Mesendoderm (in vitro differentiated cells): Measurements from ENCODE around the gene DBH.

Experiments used
- DNase-seq: peaks from one replicate; pipeline ENCODE4 v3.0.0; 2013
- H2AK5ac ChIP-seq: 2 replicates; pipeline ENCODE4 v1.6.1; 2013; ENCODE audit warnings: low read length, inconsistent platforms
- H2BK120ac ChIP-seq: 2 replicates; pipeline ENCODE4 v1.6.1; 2013; ENCODE audit warnings: low read depth, mild to moderate bottlenecking, low read length, moderate library complexity, mixed read lengths
- H2BK15ac ChIP-seq: replicated peaks from 2 replicates; pipeline ENCODE4 v1.6.1; 2013; ENCODE audit warnings: low read depth, mild to moderate bottlenecking, moderate library complexity
- H2BK5ac ChIP-seq: 2 replicates; pipeline ENCODE4 v1.6.1; 2013; ENCODE audit warnings: low read length, inconsistent platforms
- H3K18ac ChIP-seq: 2 replicates; pipeline ENCODE4 v1.6.1; 2013; ENCODE audit warnings: mild to moderate bottlenecking, low read length, mixed read lengths
- H3K23ac ChIP-seq: one replicate; pipeline ENCODE4 v1.6.1; 2013; ENCODE audit warnings: low read length
- H3K27ac ChIP-seq: 2 replicates; pipeline ENCODE4 v1.5.1; 2013; ENCODE audit warnings: low read depth, mild to moderate bottlenecking, inconsistent platforms, low read length, moderate library complexity
- H3K27me3 ChIP-seq: 2 replicates; pipeline ENCODE4 v1.6.1; 2013; ENCODE audit warnings: low read length, control low read depth, mild to moderate bottlenecking, inconsistent platforms; ENCODE audit not compliant: insufficient read depth, poor library complexity
- H3K36me3 ChIP-seq: 2 replicates; pipeline ENCODE4 v1.6.1; 2013; ENCODE audit warnings: low read length, inconsistent platforms; ENCODE audit not compliant: control insufficient read depth, insufficient read depth
- H3K4ac ChIP-seq: one replicate; pipeline ENCODE4 v1.6.1; 2013; ENCODE audit warnings: low read depth, mild to moderate bottlenecking, low read length, moderate library complexity
- H3K4me1 ChIP-seq: 2 replicates; pipeline ENCODE4 v1.6.1; 2013; ENCODE audit warnings: low read depth, low read length, inconsistent platforms; ENCODE audit not compliant: control insufficient read depth
- H3K4me2 ChIP-seq: 2 replicates; pipeline ENCODE4 v1.6.1; 2013; ENCODE audit warnings: low read length
- H3K4me3 ChIP-seq: 2 replicates; pipeline ENCODE4 v1.5.1; 2013; ENCODE audit warnings: mild to moderate bottlenecking, low read length
- H3K56ac ChIP-seq: one replicate; pipeline ENCODE4 v1.6.1; 2013; ENCODE audit warnings: low read length
- H3K79me1 ChIP-seq: 2 replicates; pipeline ENCODE4 v1.6.1; 2013; ENCODE audit warnings: low read length, inconsistent platforms
- H3K79me2 ChIP-seq: 2 replicates; pipeline ENCODE4 v1.6.1; 2013; ENCODE audit warnings: mild to moderate bottlenecking, low read length; ENCODE audit not compliant: control insufficient read depth, insufficient read depth
- H3K9ac ChIP-seq: 2 replicates; pipeline ENCODE4 v1.6.1; 2013; ENCODE audit warnings: low read length, inconsistent platforms
- H4K5ac ChIP-seq: one replicate; pipeline ENCODE4 v1.6.1; 2013; ENCODE audit warnings: low read length
- H4K8ac ChIP-seq: one replicate; pipeline ENCODE4 v1.6.1; 2013; ENCODE audit warnings: low read depth, mild to moderate bottlenecking, control low read depth, low read length, moderate library complexity
- WGBS: extraction: QIAGEN DNeasy Blood & Tissue Kit; methylation state at CpG from one replicate; pipeline ENCODE4 v1.1.7; 2013; ENCODE audit warnings: low lambda C conversion rate, missing lambda C conversion rate; ENCODE audit not compliant: insufficient coverage; ENCODE audit errors: extremely low coverage; 5-methylcytosine and 5-hydroxymethylcytosine counted together

Gene DBH

GRCh38 chr9:133699546-133699945 is 63.4 kb downstream of the DBH start:
- no peak overlapping the region for H3K18ac ChIP-seq
- H2BK5ac ChIP-seq, result no peak overlapping the region
- H3K79me1 ChIP-seq, result no peaks in the 10 kb centered on the region
- no peak overlapping the region for H3K4me2 ChIP-seq
- no peak overlapping the region for H4K5ac ChIP-seq
- no peaks in the 10 kb centered on the region for H3K36me3 ChIP-seq
- H3K4me1 ChIP-seq, result peaks cover 4% of the 10 kb centered on the region
- no peak overlapping the region for H2BK15ac ChIP-seq
- no peak overlapping the region for H3K23ac ChIP-seq
- no peak overlapping the region for H3K9ac ChIP-seq
- H3K79me2 ChIP-seq, result no peaks in the 10 kb centered on the region
- no peaks in the 10 kb centered on the region for H3K27me3 ChIP-seq
- no peak overlapping the region for H3K4ac ChIP-seq
- H3K4me3 ChIP-seq, result no peak overlapping the region
- DNase-seq, result no peak
- no peak overlapping the region for H2BK120ac ChIP-seq
- H4K8ac ChIP-seq, result no peak overlapping the region
- H3K27ac ChIP-seq, result no peak overlapping the region
- H2AK5ac ChIP-seq, result no peak overlapping the region
- WGBS, result no CpG with 5 or more reads among the region's 6 CpGs
- H3K56ac ChIP-seq, result no peak overlapping the region

DNA sequence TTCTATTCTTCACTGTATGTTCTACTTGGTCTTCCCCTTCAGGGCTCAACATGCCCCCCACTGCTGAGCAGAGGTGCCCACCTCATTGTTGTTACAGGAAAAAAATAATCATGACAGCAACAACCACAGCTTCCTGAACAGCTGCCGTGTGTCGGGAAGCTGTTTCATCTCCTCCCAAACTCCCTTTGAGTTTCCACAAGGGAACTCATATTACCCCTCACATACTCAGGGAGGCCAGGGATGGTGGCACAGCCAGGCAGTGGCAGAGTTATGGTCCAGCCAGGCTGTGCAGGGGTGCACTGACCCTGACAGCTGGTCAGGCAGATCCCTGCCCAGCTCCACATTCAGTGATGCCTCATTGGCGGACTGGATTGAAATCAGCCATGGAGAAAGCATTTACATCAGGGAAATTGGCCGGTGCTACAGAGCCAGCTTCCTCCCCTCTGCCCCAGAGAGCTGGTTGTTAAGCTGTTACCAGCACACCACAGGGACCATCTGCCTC is 64.7 kb downstream of the DBH start:
- Histone ChIP-seq H3K79me2 (no peaks in the 10 kb centered on the region), H3K23ac (no peak overlapping the region), H3K27me3 (no peaks in the 10 kb centered on the region), H2BK5ac (no peak overlapping the region), H3K9ac (no peak overlapping the region), H2AK5ac (no peak overlapping the region), H3K27ac (no peak overlapping the region), H4K8ac (no peak overlapping the region), H4K5ac (no peak overlapping the region), H3K4me3 (no peak overlapping the region), H3K4ac (no peak overlapping the region), H3K56ac (no peak overlapping the region), H3K4me1 (peaks cover 4% of the 10 kb centered on the region), H3K18ac (no peak overlapping the region), H2BK15ac (no peak overlapping the region), H3K79me1 (no peaks in the 10 kb centered on the region), H3K36me3 (no peaks in the 10 kb centered on the region), H3K4me2 (no peak overlapping the region), H2BK120ac (no peak overlapping the region)
- no peak for DNase-seq
- no CpG with 5 or more reads among the region's 4 CpGs for WGBS

DNA sequence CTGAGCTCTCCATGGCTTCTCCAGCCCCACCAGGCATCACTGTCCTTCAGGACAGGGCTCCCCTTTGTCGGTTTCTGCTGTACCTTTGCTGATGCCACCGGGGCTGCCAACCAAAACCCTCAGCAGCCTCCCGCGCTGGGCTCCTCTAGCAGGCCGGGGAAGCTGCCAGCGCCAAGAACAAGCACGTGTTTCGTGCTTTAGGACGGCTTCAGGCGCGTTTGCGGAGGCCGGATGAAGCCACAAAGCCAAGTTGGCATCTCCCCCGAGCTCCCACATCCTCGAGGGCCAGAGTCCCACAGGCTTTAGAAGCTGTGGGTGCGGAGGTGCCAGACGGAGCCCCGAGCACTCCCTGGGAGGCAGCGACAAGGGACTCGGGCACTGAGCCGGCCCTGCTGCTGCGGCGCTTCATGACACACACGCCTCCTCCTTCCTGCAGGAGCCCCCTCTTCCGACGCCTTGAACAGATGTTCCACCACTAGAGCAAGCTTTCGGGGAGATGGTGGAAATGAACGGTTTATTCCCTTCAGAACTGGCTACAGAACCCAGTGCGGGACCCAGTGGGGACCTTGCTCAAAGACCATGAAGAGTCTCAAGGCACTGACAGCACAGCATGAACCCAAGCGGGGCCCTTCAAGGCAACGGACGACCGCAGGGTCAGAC is 65.3 kb downstream of the DBH start:
- no CpG with 5 or more reads among the region's 33 CpGs for WGBS
- peaks cover 4% of the 10 kb centered on the region for H3K4me1 ChIP-seq
- no peak overlapping the region for H3K4ac ChIP-seq

DNA sequence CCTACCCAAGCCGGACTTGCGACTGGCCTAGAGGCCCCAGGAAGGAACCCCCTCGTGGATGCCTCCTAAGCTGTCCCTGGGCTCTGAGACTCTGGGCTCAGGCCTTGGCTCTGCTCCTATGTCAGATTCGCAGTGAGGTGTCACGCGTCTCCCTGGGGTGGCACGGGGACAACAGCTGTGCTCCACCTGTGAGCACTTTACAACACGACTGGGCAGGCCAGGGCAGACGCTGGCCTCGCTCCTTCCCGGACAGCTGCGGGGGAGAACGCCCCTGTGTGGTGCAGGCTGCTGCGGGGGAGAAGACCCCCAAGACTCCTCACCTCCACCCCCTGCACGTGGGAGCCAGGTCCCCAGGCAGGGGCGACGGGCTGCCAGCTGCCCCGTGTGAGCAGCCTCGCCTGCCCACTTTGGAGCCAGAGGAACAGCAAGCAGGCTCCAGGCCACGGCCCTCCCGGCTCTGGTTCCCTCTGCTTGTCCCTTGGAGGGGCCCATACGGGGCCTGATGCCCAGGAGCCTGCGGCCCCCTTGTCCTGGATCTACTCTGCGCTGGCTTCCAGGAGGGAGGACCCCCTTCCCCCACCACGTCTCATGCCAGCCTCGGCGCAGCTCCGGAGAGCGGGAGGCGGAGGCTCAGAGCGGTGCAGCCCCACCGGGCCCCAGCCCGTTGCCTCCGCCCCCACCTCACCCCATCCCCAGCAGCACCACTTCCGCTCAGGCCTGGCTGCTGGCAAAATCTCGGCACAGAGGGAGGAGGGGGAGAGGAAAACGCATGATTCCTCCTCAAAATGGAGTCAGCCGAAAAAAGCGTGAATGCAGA is 66.0 kb downstream of the DBH start:
- Histone ChIP-seq H3K18ac (peak overlapping the region; percentile 12), H2BK120ac (no peak overlapping the region), H3K27me3 (no peaks in the 10 kb centered on the region), H4K8ac (no peak overlapping the region), H3K56ac (peak overlapping the region; percentile 90), H2BK15ac (no peak overlapping the region), H3K36me3 (no peaks in the 10 kb centered on the region), H3K4ac (no peak overlapping the region), H2AK5ac (no peak overlapping the region), H3K9ac (peak overlapping the region; percentile 62), H3K23ac (no peak overlapping the region), H3K79me1 (no peaks in the 10 kb centered on the region), H3K79me2 (no peaks in the 10 kb centered on the region), H3K4me1 (peaks cover 4% of the 10 kb centered on the region), H4K5ac (no peak overlapping the region), H3K27ac (no peak overlapping the region), H3K4me3 (no peak overlapping the region), H2BK5ac (no peak overlapping the region), H3K4me2 (peak overlapping the region; percentile 49)
- whole genome bisulfite sequencing, result no CpG with 5 or more reads among the region's 39 CpGs
- peak; percentile 69 for DNase-seq

More for the DNA sequence above, 65.3 kb downstream of the DBH start:
- no peak overlapping the region for H3K23ac ChIP-seq
- H3K4me2 ChIP-seq, result no peak overlapping the region
- H3K9ac ChIP-seq, result no peak overlapping the region
- no peak for DNase-seq
- H2BK120ac ChIP-seq, result no peak overlapping the region
- no peaks in the 10 kb centered on the region for H3K36me3 ChIP-seq
- no peak overlapping the region for H2BK5ac ChIP-seq
- H4K8ac ChIP-seq, result no peak overlapping the region
- no peaks in the 10 kb centered on the region for H3K79me2 ChIP-seq
- no peak overlapping the region for H3K56ac ChIP-seq
- no peaks in the 10 kb centered on the region for H3K79me1 ChIP-seq
- H3K27ac ChIP-seq, result no peak overlapping the region
- H3K27me3 ChIP-seq, result no peaks in the 10 kb centered on the region
- no peak overlapping the region for H2BK15ac ChIP-seq
- no peak overlapping the region for H2AK5ac ChIP-seq
- H3K4me3 ChIP-seq, result no peak overlapping the region
- H4K5ac ChIP-seq, result no peak overlapping the region
- H3K18ac ChIP-seq, result no peak overlapping the region

DNA sequence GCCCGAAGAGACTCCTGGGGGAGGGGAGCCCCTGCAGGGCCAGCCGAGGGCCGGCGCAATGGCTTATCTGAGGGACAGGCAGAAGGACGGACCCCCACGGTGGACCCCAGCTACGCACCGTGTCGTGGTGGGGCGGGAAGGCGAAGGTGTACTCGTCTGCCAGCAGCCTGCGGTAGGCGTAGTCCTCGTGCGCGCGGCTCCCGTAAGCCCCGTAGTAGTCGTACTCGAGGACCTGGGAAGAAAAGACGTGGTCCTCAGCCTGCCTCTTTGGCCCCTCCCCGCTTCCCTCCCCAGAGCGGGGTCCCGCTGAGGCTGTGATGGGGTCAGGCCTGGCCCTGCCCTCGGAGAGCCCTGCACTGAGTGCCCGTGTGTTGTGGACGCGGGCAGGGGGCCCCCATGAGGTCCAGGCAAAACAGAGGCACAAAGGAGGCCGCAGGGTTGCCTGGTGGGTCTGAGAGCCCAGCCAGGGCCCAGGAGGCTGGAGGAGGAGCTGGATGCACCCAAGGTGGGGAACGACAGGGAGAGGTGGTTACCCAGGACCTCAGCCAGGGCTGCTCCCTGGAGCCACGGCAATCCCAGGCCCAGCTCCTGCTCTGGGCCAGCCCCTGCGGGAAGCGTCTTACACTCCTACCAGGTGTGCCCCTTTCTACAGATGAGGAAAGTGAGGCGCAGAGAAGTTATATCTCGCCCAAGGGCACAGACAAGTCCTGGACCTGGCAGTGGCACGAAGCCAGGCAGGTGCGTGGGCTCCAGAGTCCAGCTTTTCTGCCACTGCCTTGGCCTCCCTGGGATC is 66.8 kb downstream of the DBH start:
- Histone ChIP-seq H3K27me3 (no peaks in the 10 kb centered on the region), H2BK15ac (no peak overlapping the region), H3K79me1 (no peaks in the 10 kb centered on the region), H3K4me2 (peak overlapping the region; percentile 49), H4K5ac (no peak overlapping the region), H3K4me3 (no peak overlapping the region), H2BK120ac (no peak overlapping the region), H2AK5ac (no peak overlapping the region), H3K4ac (no peak overlapping the region), H3K4me1 (peaks cover 4% of the 10 kb centered on the region), H3K79me2 (no peaks in the 10 kb centered on the region), H2BK5ac (no peak overlapping the region), H3K56ac (peak overlapping the region; percentile 90), H3K27ac (no peak overlapping the region), H3K23ac (no peak overlapping the region), H3K18ac (peak overlapping the region; percentile 12), H4K8ac (no peak overlapping the region), H3K36me3 (no peaks in the 10 kb centered on the region), H3K9ac (peak overlapping the region; percentile 62)
- no CpG with 5 or more reads among the region's 39 CpGs for WGBS
- peak; percentile 43 for DNase-seq
